Activated T-cell treated with anti-CD3 and anti-CD28 coated beads for 48 hours (primary cell): ENCODE results near the gene LRRN4.

Source experiments
- DNase-seq: peaks from one replicate; pipeline ENCODE4 v3.0.0-alpha.2; 2020; ENCODE audit warnings: low read depth

Gene LRRN4

DNA sequence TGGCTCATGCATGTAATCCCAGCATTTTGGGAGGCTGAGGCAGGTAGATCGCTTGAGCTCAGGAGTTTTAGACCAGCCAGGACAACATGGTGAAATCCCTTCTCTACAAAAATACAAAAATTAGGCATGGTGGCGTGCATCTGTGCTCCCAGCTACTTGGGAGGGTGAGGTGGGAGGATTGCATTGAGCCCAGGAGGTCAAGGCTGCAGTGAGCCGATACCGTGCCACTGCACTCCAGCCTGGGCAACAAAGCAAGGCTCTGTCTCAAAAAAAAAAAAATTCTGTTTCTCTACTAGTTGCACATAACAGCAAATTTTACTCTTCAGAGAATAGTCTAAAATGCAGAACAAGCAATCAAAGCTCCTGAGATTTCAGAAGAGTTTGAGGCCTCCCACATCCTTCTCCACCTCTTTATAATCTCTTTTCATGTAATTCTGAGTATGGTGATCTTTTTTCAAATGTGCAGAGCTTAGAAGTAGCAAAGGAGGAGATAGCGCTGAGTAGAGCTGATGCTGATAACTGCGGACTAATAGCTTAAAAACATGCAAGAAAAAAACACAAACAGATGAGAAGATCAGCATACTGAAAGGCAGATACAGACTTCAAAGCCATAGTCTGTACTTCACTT lies 23.3 kb downstream of the LRRN4 start:
- DNase-seq, result no peak

- DNase-seq, result no peak
Observed at GRCh38 chr20:6029538-6029937, 24.3 kb downstream of the LRRN4 start.

- no peak for DNase-seq
Observed at GRCh38 chr20:6028818-6029217, 25.0 kb downstream of the LRRN4 start.

GRCh38 chr20:6026051-6026450 lies 27.8 kb downstream of the LRRN4 start:
- no peak for DNase-seq

DNA sequence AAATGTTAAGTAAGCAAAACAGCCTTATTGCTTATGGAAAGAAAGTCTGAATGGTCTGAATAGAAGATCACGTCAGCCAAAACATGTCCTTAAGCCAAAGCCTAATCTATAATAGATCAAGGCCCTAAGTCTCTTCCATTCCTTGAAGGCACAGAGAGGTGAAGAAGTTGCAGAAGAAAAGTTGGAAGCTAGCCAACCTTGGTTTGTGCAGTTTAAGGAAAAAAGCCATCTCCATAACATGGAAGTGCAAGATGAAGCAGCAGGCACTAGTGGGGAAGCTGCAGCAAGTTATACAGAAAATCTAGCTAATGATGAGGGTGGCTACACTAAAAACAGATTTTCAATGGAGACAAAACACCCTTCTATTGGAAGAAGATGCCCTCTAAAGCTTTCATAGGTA lies 29.1 kb downstream of the LRRN4 start:
- DNase-seq, result no peak

- DNase-seq, result no peak
Observed at GRCh38 chr20:6017880-6018279, 36.0 kb downstream of the LRRN4 start.

- no peak for DNase-seq
Observed at GRCh38 chr20:6017467-6017866, 36.4 kb downstream of the LRRN4 start.

- DNase-seq, result no peak
Observed at GRCh38 chr20:6014957-6015356, 38.9 kb downstream of the LRRN4 start.

GRCh38 chr20:6014017-6014416 lies 39.8 kb downstream of the LRRN4 start:
- DNase-seq, result no peak

- DNase-seq, result no peak
Observed at GRCh38 chr20:6012179-6012578, 41.7 kb downstream of the LRRN4 start.

GRCh38 chr20:6008254-6008653 lies 45.6 kb downstream of the LRRN4 start:
- DNase-seq, result no peak

DNA sequence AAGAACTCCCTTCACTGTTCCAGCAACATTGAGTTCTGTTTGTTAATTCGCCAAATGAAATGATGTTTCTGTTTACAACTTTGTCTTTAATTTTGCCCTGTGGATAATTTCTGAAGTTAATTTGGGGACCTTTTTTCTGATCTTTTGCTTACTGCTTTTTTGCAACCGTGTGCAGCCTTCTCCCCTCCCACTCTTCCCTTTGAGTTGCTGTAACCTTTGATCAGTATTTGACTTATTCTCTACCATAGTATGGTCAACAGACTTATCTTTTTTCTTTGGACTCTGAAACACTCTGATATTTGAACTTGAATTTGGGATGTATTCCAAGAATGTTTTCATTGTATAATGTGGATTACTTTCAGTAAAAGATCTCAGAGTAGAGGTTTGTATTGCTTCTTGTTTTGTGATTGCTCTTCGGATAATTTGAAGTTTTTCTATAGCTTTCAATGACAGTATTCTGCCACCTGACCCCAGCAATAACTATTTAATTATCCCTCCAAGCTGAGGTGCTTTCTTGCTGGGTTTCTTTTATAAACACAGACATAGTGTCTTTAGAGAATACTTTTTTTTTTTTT lies 46.2 kb downstream of the LRRN4 start:
- DNase-seq, result no peak

DNA sequence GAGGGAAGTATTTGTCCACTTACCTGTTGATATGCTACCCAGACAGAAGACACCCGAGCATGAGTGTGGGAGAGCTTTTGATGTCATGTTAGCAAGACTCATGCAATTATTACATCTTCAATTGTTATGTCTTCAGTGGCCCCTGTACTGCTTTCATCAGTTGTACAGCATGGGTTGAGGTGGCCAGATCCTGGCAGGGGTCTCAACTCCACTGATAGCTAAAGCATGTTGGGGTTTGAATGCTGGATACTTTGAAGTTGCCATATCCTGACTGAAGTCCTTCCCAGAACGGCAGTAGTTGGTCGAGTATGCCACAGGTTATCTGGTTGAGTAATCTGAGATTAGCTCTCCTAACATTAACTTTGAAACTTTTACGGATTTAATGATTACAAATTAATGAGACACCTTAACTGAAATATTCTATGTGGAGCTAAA lies 46.7 kb downstream of the LRRN4 start:
- DNase-seq, result no peak

DNA sequence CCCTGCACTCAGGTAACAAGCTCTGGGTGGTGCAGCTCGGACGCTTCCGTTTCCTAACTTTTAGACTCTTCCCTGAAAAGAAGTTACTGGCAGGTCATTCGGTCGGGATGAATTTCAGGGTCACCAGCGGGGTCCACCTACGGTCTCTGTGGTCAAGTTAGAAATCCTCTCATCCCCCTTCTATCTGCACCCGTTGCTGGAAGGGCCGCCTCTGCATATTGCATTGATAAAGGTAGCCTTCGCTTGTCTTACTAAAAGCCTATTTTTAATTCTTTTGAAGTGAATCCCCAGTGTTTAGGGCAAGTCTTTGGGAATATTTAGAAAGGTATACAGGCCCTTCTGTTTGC lies 47.3 kb downstream of the LRRN4 start:
- DNase-seq, result no peak

DNA sequence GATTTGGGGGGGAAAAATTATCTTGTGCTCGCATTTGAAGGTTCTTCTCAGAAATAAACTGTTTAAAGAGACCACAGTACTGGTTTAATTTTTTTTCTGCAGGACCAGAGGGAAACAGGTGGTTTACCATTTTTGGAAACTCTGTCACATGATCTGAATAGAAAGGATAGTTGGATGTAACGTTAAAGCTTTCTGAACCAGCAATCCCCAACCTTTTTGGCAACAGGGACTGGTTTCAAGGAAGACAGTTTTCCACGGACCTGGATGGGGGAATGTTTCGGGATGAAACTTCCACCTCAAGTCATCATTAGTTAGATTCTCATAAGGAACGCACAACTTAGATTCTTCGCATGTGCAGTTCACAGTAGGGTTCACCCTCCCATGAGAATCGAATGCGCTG lies 53.0 kb downstream of the LRRN4 start:
- no peak for DNase-seq

GRCh38 chr20:5999783-6000182 lies 54.1 kb downstream of the LRRN4 start:
- no peak for DNase-seq

DNA sequence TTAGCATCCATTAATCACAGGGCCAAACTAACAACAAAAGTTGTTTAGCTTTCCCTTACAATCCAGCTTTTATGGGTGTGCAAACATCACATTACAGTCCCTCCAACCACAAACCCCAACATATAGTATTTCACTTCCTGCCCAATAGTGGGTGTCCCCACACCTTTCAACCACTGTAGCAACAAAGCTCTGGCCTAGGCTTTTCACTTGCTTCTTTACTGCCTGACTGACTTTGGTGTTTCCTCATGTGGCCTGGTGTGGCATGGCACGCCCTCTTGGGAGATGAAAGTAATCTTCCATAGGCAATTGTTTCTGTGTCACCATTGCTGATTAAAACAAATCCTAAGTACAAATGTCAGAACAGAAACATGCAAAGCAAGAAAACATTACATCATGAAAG lies 57.1 kb downstream of the LRRN4 start:
- no peak for DNase-seq

- DNase-seq, result no peak
Observed at GRCh38 chr20:5991623-5992441, 62.0 kb downstream of the LRRN4 start.

GRCh38 chr20:5990946-5991345 lies 62.9 kb downstream of the LRRN4 start:
- no peak for DNase-seq
